Spinal cord (tissue), 10 donors: Measurements from ENCODE around the gene ALAS2. TPM values are rescaled to one million over a fixed set of nuclear protein-coding genes. Genes with fewer than 3 reads are reported as not detected.
A peak's percentile ranks its signal among the peaks of the same experiment; 100 is the strongest.

ENCODE experiments used
- DNase-seq, 6 donors: peaks; one replicate each; pipeline versions ENCODE4 v3.0.0 to v3.0.0-alpha.2; 2013 to 2015; ENCODE audit warnings: low spot score in 6 of 6, low read depth in 4 of 6
- H3K27ac ChIP-seq: one replicate; pipeline ENCODE4 v1.5.1; 2013; ENCODE audit warnings: low read depth, low read length, control low read depth
- H3K27me3 ChIP-seq: one replicate; pipeline ENCODE4 v1.6.1; 2013; ENCODE audit warnings: low read length; ENCODE audit not compliant: control insufficient read depth, insufficient read depth
- H3K36me3 ChIP-seq: one replicate; pipeline ENCODE4 v1.6.1; 2013; ENCODE audit warnings: low read length; ENCODE audit not compliant: control insufficient read depth, insufficient read depth
- H3K4me1 ChIP-seq: one replicate; pipeline ENCODE4 v1.6.1; 2013; ENCODE audit warnings: low read length; ENCODE audit not compliant: control insufficient read depth, insufficient read depth
- H3K4me3 ChIP-seq: one replicate; pipeline ENCODE4 v1.5.1; 2013; ENCODE audit warnings: low read depth, low read length, control low read depth
- H3K9me3 ChIP-seq: one replicate; pipeline ENCODE4 v1.6.1; 2013; ENCODE audit warnings: low read length; ENCODE audit not compliant: control insufficient read depth, insufficient read depth
- WGBS: methylation state at CpG from one replicate; pipeline ENCODE4 v1.1.5; 2013; ENCODE audit warnings: missing lambda C conversion rate; ENCODE audit not compliant: insufficient coverage; 5-methylcytosine and 5-hydroxymethylcytosine counted together
- polyA plus RNA-seq, 2 donors: library from polyadenylated mRNA; unstranded; fragments of 120-200 nt; gene quantifications; one replicate each; pipeline ENCODE4 v1.2.1, GENCODE V29; 2013; ENCODE audit not compliant: insufficient read length in 2 of 2
- total RNA-seq, 2 donors: library from RNA; depleted of rRNA in 1 of 2; stranded (reverse); fragments of 120-200 nt in 1 of 2; fragments of >200 nt in 1 of 2; gene quantifications; one replicate each; pipeline versions ENCODE4 v1.2.3 to v1.2.4, GENCODE V29; 2013 to 2014
- donor health status: healthy.

ALAS2 gene
- total and polyA plus RNA-seq, 4 donors: 11.0 to 188 (median 30.3) TPM

DNA sequence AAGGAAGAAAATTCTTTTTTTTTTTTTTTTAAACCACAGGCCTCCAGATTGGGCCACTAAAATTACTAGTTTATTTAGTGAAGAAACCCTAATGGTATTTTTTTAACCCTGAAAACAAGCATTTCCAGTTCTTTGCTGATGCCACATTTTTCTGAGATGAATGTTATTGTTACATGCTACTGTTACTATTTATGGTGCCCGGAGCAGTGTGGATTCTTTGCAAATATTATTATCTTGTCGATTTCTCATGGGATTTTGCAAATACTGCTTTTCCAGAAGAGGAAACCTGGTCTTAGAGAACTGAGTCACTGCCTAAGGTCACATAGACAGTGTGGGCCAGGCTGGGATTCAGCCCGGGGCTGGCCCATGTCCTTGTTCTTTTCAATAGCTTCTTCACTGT is 8.7 kb upstream of the ALAS2 start:
- Histone ChIP-seq H3K9me3 (no peaks in the 10 kb centered on the region), H3K36me3 (no peaks in the 10 kb centered on the region), H3K4me3 (no peak overlapping the region), H3K4me1 (no peaks in the 10 kb centered on the region), H3K27me3 (no peaks in the 10 kb centered on the region), H3K27ac (no peak overlapping the region)
- 50% methylated on average over 2 of the region's 3 CpGs for WGBS
- no peak for DNase-seq

DNA sequence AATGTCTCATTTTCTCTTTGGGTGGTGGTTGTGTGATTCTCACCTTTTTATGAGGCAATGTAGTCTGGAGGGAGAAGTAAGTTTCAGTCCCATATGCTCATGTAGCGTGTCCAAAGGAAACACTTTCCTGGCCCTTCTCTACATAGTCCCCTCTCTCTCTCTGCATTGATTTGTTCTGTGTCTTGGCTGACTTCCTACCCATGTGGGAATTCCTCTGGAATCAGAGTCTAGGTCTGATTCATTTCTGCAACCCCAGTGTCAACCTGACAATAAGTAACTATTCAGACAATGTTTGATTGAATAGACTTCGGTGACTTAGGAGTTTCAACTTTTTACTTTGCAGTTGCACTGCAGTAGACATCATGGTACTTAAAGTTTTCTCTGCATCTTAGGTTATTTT is 2.7 kb upstream of the ALAS2 start:
- Histone ChIP-seq H3K27me3 (no peaks in the 10 kb centered on the region), H3K9me3 (no peaks in the 10 kb centered on the region), H3K4me1 (no peaks in the 10 kb centered on the region), H3K4me3 (no peak overlapping the region), H3K27ac (no peak overlapping the region), H3K36me3 (no peaks in the 10 kb centered on the region)
- WGBS: no CpG with 5 or more reads among the region's 2 CpGs
- DNase-seq: no peak

DNA sequence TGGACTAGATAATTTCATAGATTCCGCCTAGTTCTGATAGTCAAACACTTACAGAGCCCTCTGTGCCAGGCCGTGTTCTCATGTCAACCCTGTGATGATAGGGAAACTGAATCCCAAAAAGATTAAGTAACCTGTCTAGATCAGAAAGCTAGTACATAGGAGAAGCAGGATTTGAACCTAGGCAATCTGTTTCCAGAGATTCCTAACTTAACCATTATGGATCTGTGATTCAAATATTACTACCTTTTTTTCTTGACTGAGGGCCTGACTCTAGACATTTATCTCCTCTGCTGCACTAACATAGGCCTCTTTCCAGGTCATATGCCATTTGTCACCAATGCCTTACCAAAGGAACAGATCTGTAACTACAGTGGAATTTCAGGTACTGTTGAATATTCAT is 1.5 kb downstream of the ALAS2 start:
- H3K4me3 ChIP-seq: no peak overlapping the region
- no peaks in the 10 kb centered on the region for H3K36me3 ChIP-seq
- no peaks in the 10 kb centered on the region for H3K9me3 ChIP-seq
- H3K27ac ChIP-seq: no peak overlapping the region
- no peaks in the 10 kb centered on the region for H3K4me1 ChIP-seq
- WGBS: no CpG with 5 or more reads among the region's 2 CpGs
- no peak for DNase-seq
- H3K27me3 ChIP-seq: no peaks in the 10 kb centered on the region

DNA sequence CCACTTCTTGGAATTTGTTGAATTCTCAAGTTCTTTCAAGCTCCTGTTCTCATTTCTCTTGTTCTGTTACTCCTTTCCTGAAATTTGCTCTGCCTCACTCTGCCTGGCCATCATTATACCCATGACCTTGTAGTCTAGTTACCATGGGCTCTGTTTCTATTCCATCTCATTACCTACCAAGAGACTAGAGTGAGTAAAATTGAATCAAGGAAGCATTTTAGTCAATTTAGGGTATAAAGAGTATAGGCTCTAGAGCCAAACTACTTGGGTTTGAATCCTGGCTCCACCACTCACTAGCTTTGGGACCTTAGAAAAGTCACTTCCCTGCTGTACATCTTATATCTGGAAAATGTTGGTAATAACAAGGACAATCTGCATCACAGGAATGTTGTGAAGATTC is 2.2 kb downstream of the ALAS2 start:
- Histone ChIP-seq H3K9me3 (no peaks in the 10 kb centered on the region), H3K4me3 (no peak overlapping the region), H3K27me3 (no peaks in the 10 kb centered on the region), H3K36me3 (no peaks in the 10 kb centered on the region), H3K4me1 (no peaks in the 10 kb centered on the region), H3K27ac (no peak overlapping the region)
- no peak for DNase-seq

DNA sequence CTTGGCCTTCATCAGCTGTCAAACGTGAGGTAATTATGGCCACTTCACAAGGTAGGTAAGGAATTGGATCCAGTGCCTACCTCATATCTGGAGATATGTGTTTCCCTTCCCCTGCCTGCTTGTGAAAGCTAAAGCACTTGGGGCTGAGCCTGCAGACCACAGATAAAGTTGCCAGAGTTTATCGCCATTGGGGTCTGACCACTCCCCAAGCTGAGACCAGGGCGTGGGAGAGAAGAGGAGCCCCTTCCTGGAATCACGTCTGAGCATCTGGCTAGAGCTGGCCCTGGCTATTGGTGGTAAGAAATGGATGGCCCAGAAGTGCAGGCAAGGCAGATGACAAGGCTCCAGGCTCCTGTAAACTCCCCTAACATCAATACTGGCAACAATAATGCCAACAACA is 2.7 kb downstream of the ALAS2 start:
- Histone ChIP-seq H3K9me3 (no peaks in the 10 kb centered on the region), H3K4me3 (no peak overlapping the region), H3K36me3 (no peaks in the 10 kb centered on the region), H3K4me1 (no peaks in the 10 kb centered on the region), H3K27ac (no peak overlapping the region), H3K27me3 (no peaks in the 10 kb centered on the region)
- no peak for DNase-seq
- WGBS: 58% methylated on average over 3 of the region's 4 CpGs

DNA sequence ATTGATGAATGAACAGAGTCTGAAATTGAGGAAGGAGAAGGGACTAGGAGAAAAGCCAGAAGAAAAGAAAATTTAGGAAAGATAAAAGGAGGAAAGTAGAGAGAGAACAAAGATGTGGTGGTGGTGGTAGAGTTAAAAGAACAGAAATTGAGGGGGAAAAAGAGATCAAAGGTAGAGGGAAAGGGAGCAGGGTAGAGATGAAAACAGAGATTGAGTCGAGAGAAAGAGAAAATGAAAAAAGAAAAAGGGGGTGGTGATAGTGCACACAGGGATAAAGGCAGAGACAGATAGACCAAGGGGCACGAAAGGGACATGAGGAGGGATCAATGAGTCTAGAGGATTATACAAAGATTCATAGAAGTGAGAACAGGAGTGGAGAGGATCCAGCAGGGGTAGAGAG is 3.9 kb downstream of the ALAS2 start:
- Histone ChIP-seq H3K27ac (no peak overlapping the region), H3K36me3 (no peaks in the 10 kb centered on the region), H3K4me1 (no peaks in the 10 kb centered on the region), H3K9me3 (no peaks in the 10 kb centered on the region), H3K4me3 (no peak overlapping the region), H3K27me3 (no peaks in the 10 kb centered on the region)
- 52% methylated on average over 2 of the region's 2 CpGs for WGBS
- no peak for DNase-seq

DNA sequence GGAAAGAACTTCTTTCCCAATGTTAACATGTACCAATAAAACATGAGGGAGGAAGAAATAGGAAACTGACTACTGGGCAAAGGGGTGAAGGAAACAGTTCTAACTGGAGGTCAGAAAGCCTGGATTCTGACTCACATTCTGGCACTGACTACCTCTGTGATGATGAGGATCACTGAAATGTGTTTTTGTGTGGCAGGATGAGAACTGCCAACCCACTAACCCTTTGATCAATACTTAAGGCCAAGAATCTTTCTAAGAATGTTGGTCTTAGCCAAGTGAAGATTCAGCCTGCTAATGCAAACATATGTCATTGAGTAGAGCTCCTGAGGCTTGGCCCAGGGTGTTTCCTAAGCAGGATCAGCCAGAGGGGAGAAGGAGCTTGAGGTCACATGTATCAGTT is 4.6 kb downstream of the ALAS2 start:
- no peak for DNase-seq
- no peaks in the 10 kb centered on the region for H3K27me3 ChIP-seq

DNA sequence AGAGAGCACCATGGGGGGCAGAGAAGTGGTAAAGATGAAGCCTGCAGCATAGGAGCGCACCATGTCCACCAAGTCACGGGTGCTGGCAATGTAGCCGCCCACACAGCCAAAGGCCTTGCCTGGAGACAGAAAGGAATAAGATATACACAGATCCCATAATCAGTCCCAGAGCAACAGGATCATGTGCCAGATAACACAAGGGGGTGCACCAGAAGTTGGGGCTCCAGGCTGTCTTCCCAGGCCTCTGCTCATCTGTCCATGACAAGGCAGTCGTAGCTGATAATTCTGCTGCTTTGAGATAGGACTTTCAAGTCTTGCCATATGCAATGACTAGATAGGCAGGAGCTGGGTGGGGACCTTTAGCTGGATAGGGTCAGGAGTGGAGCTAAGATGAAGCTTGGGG is 15.9 kb downstream of the ALAS2 start:
- H3K27me3 ChIP-seq: peaks cover 2% of the 10 kb centered on the region
- H3K9me3 ChIP-seq: no peaks in the 10 kb centered on the region
- H3K27ac ChIP-seq: no peak overlapping the region
- DNase-seq: no peak
- H3K4me1 ChIP-seq: no peaks in the 10 kb centered on the region
- H3K36me3 ChIP-seq: no peaks in the 10 kb centered on the region
- 83% methylated on average over 3 of the region's 4 CpGs for WGBS
- no peak overlapping the region for H3K4me3 ChIP-seq

More for the DNA sequence above, 4.6 kb downstream of the ALAS2 start:
- H3K4me3 ChIP-seq: no peak overlapping the region
- no peak overlapping the region for H3K27ac ChIP-seq
- no peaks in the 10 kb centered on the region for H3K4me1 ChIP-seq
- no peaks in the 10 kb centered on the region for H3K9me3 ChIP-seq
- H3K36me3 ChIP-seq: no peaks in the 10 kb centered on the region

DNA sequence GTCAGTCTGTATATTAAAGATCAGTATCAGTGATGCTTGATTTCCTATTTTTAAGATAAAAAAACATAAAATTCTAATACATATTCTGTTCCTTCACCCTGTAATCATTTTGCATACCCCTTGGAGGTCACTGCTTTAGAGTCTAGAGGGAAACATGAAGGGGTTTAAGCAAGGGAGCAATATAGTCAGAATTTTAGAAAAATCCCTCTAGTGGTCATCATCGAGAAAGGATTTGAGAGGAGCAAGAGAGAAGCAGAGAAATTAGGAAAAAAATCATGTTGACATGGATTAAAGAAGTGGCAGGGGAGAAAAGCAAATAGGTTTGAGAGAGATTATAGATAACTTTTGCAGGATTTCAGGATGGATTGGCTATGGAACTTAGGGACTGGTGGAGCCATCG is 19.5 kb downstream of the ALAS2 start:
- DNase-seq: peak in 2 of 6 donors; percentile 5 to 14
- H3K36me3 ChIP-seq: peaks cover 11% of the 10 kb centered on the region
- H3K27me3 ChIP-seq: peaks cover 2% of the 10 kb centered on the region
- 33% methylated on average over 1 of the region's 2 CpGs for WGBS
- no peaks in the 10 kb centered on the region for H3K9me3 ChIP-seq
- H3K27ac ChIP-seq: no peak overlapping the region
- H3K4me1 ChIP-seq: no peaks in the 10 kb centered on the region
- no peak overlapping the region for H3K4me3 ChIP-seq

DNA sequence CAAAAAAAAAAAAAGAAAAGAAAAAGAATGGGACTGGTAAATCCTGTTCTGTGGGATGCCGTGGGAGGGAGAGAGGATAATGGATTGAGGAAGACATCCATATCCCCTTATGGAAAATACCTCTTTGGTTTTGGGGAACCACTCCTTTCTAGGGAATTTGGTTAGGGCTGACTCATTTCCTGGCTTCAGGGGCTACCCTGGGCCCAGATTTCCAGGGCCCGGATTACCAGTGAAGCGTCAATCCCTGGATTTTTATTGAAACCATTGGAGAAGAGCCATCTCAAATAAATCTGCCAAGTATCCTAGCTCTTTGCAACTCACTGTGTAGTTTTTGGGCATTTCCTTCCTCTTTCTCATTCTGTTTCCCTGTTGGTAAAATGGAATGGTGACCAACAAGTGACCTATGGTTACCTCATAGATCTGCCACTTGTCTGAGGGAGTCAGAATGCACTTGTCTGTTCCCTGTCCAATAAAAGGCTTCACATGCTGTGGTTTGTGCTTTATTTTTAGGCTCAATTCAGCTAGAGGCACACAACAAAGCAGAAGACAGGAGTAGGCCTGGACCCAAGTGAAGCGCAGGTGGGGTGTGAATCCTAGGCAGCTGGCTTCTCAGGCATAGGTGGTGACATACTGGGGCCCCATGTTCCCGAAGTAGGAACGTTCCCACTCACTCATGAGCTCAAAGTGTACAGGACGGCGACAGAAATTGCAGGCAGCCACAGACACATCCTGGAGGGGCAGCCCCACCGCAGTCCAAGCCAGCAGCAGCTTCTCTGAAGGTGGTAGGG is 22.0 kb downstream of the ALAS2 start:
- H3K27me3 ChIP-seq: peaks cover 2% of the 10 kb centered on the region
- no peak overlapping the region for H3K27ac ChIP-seq
- H3K4me3 ChIP-seq: no peak overlapping the region
- 68% methylated on average over 7 of the region's 9 CpGs for WGBS
- no peaks in the 10 kb centered on the region for H3K9me3 ChIP-seq
- H3K36me3 ChIP-seq: peaks cover 11% of the 10 kb centered on the region
- DNase-seq: no peak
- H3K4me1 ChIP-seq: no peaks in the 10 kb centered on the region
